NCI-H460 (cell line): Measurements from ENCODE around the gene EPB41L5. TPM values are rescaled to one million over a fixed set of nuclear protein-coding genes. Genes with fewer than 3 reads are reported as not detected.
"Not testable (repeated sequence)": the region's sequence is repeated elsewhere in the genome, so short reads cannot be mapped to it uniquely, and the experiment has no call there.

ENCODE experiments used
- DNase-seq: peaks from one replicate; pipeline ENCODE4 v3.0.0-alpha.2; 2016; ENCODE audit warnings: low read depth; ENCODE audit errors: extremely low read depth
- total RNA-seq: library from RNA; depleted of rRNA; stranded (reverse); fragments of >200 nt; shearing (Covaris generic); gene quantifications from 2 replicates; pipeline ENCODE4 v1.2.3, GENCODE V29; 2014

EPB41L5 gene
- total RNA-seq, 1 experiment from 2014 or later, result 21.9 TPM

- DNase-seq, result no peak
These were observed 169.2 kb downstream of the EPB41L5 start for GRCh38 chr2:120182019-120182560.

- no peak for DNase-seq
These were observed 176.3 kb downstream of the EPB41L5 start for GRCh38 chr2:120189189-120189588.

DNA sequence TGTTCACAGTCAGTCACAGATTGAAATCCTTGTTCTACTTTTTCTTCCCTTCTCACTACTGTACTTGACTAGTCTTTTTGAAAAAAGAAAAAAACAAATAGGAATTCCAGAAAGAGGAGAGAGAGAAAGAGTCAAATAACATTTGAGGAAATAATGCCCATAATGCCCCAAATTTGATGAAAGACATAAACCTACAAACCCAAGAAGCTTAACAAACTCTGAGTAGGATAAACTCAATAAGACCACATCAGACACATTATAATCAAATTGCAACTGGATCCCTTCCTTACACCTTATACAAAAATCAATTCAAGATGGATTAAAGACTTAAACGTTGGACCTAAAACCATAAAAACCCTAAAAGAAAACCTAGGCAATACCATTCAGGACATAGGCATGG lies 179.4 kb downstream of the EPB41L5 start:
- no peak for DNase-seq

- no peak for DNase-seq
These were observed 182.7 kb downstream of the EPB41L5 start for GRCh38 chr2:120195553-120195952.

- not testable (repeated sequence) for DNase-seq
These were observed 187.1 kb downstream of the EPB41L5 start for GRCh38 chr2:120199817-120200459.

DNA sequence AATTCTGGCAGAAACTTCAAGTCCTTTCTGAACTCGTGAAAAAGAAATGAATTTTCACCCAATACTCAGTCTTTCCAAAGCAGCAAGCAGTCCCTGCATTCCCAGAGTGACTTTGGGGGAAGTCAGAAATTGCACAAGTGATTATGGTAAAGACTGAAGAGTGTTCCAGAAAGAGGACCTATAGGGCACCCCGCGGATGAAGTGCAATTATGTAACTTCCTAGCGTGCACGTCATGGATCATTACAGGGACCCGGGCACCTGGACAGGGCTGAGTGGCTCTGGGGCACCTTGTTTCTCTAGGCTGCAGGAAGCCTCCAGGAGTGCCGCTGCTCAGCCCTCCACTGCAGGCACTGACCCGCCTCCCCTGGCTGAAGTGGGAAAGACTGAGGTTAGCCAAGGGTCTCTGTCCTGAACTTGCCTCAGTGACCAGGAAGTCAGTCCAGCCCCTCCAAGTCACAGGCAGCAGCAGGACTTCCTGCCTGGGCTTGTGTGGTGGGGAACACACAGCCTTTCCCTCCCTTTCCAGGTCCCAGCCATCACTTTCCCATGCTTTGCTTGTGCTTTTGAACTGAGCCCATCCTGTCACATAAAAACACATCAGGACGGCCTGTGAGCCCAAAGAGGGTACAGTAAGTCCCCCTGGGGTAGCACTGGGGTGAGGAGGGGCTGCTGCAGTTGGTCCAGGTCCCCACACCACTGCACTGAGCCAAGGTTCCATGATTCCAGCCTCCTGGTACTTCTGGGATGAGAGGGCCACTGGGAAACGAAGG lies 190.6 kb downstream of the EPB41L5 start:
- DNase-seq, result no peak

DNA sequence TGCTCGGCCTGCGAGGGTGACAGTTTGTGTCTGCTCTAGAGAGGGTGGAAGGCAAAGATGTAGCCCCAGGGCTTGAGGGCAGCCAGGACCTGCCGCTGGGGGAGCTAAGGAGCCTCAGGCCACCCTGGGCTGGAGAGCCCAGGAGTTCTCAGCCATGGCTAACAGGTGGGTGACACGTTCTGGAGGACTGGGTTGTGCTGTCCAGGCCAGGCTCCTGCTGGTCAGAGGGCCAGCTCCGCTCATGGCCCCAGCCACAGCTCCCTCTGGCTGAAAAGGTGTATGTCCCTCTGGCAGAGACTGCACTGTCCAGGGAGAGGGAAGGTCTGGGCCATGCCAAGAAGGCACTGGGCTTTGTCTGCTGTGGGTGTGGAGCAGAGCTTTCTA lies 191.1 kb downstream of the EPB41L5 start:
- DNase-seq, result no peak

DNA sequence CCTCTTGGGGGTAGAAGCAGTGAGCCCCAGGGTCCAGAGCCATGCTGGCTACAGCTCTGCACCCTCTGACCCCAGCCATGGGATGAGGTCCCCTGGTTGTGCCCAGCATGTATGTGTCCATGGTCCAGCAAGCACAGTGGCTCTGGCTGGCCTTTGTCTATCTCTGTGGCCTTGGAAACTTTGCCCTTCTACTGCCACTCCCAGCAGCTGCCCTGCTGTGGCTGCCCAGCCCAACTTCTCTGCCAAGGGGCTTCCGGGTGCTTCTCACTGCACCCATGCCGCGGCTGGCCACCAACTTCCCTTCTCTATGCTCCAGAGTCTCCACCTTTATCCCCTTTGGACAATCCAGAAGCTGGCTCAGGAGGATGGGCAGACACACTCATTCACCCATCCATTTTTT lies 191.5 kb downstream of the EPB41L5 start:
- no peak for DNase-seq

- no peak for DNase-seq
These were observed 192.2 kb downstream of the EPB41L5 start for GRCh38 chr2:120204945-120205670.

GRCh38 chr2:120206022-120206581 lies 193.2 kb downstream of the EPB41L5 start:
- DNase-seq, result no peak

- no peak for DNase-seq
These were observed 195.8 kb downstream of the EPB41L5 start for GRCh38 chr2:120208381-120209353.

DNA sequence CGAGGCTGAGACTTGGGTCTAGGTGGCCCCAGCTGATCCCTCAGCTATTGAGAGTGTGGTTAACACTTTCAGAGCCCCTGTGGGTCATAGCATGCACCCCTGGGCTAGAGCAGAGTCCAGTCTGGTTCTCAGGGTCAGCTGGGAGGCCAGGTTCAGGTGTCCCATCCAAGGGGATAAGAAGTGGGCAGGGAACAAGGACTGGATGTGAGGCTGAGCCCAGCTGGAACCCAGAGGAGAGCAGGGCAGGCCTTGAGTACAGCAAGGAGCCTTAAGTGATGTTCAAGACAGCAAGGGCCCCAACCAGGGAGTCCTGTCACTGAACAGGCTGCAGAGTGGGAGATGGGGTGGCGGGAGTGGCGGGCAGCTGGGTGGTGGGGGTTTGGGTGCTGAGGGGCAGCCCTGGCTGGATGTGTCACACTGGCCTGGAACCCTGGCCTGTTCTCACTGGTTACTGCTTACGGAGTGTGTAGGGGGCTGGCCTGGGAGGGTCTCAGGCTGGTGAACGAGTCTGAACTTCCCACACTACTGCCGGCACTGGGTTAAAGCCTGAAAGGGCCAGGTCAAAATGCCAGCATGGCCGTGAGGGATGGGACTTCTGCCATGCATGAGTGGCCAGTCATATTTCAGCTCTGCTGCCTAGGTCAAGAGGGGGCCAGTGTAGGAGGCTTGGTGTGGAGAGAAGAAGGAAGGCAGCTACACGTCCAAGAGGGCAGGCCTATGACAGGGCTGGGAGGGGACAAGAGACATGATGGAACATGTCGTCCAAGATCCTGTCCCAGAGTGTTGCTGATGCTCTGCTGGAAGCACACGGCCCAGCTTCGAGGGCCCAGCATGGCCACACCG lies 196.8 kb downstream of the EPB41L5 start:
- no peak for DNase-seq

GRCh38 chr2:120210270-120210693 lies 197.4 kb downstream of the EPB41L5 start:
- no peak for DNase-seq

- DNase-seq, result no peak
These were observed 205.3 kb downstream of the EPB41L5 start for GRCh38 chr2:120218181-120218580.

GRCh38 chr2:120219291-120219690 lies 206.4 kb downstream of the EPB41L5 start:
- DNase-seq, result no peak

- no peak for DNase-seq
These were observed 206.9 kb downstream of the EPB41L5 start for GRCh38 chr2:120219766-120220165.

DNA sequence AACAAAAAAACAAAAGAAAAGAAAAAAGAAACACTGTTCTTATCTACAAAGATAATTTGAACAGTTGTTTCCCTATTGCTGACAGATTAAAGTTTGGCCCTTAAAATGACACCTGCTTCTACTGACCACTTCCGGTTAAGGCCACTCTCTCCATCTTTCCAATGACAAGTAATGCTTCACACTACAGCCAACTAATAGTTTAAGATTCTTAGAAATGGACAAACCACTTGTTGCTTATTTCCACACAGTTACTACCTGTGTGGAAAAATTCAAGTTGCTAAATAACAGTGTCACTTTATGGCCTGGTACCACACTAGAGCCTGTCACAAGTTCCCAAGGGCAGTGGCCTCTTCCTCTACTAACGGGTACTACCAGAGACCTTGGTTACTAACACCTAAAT lies 207.9 kb downstream of the EPB41L5 start:
- no peak for DNase-seq

DNA sequence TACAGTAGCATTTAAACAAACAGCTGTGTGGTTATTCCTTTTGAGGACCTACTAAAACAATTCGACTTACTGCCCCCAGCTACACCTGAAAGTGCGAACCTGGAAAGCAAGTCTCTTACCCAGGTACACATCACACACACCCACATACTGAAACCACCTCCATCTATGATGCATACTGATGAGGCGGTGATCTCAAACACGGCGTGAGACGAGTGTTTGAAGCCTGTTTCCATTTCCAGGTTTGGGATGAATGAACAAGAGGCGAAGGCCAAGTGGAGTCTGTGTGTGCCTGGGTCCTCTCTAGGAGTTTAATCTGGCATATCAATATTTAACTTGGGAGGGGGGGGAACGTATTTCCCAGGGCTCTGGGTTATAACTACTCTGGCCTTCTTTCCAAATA lies 208.7 kb downstream of the EPB41L5 start:
- DNase-seq, result no peak
